GM18868 (cell line): ENCODE results near the gene RAVER1.
"Not testable (repeated sequence)": the region's sequence is repeated elsewhere in the genome, so short reads cannot be mapped to it uniquely, and the experiment has no call there.

Experiments used
- ATAC-seq: cut with Tn5 transposase; IDR thresholded peaks from one replicate; pipeline ENCODE4 v1.9.1; 2021; ENCODE audit warnings: mild to moderate bottlenecking, moderate library complexity; ENCODE audit not compliant: unreplicated experiment

RAVER1 gene

DNA sequence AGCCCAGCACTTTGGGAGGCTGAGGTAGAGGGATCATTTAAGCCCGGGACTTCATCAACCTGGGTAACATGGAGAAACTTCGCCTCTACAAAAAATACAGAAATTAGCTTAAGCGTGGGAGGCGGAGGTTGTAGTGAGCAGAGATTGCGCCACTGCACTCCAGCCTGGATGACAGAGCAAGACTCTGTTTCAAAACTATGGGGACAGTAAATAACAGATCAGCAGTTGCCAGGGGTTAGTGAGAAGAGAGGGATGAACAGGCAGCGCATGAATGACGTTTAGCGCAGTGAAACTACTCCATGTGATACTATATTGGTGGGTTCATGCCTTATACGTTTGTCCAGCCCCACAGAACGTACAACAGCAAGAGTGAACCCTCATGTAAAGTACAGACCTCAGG is 13.2 kb upstream of the RAVER1 start:
- ATAC-seq, result no peak

DNA sequence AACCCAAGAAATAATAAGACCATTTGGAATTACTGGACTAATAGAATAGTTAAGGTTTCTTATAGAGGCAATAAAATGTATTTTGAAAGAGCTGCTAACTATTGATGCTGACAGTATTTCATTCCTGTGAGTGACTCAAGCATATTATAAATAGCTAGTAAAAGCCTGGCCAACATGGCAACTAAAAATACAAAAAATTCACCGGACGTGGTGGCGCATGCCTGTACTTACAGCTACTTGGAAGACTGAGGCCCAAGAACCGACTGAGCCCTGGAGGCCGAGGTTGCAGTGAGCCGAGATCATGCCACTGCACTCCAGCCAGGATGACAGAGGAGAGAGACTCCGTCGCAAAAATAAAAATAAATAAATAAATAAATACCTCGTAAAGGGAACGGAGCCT is 11.5 kb upstream of the RAVER1 start:
- ATAC-seq, result no peak

DNA sequence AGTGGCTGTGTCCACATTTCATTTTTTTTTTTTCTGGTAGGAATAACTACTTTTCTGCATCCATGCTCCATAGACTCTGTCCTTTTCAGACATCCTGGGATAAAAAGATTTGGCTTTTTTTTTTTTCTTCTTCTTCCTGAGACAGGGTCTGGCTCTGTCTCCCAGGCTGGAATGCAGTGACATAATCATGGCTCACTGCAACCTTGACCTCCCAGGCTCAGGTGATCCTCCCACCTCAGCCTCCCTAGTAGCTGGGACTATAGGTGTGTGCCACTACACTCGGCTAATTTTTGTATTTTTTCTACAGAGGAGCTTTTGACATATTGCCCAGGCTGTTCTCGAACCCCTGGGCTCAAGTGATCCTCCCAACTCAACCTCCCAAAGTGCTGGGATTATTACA is 10.2 kb upstream of the RAVER1 start:
- no peak for ATAC-seq

GRCh38 chr19:10339977-10340376 is 6.6 kb upstream of the RAVER1 start:
- no peak for ATAC-seq

DNA sequence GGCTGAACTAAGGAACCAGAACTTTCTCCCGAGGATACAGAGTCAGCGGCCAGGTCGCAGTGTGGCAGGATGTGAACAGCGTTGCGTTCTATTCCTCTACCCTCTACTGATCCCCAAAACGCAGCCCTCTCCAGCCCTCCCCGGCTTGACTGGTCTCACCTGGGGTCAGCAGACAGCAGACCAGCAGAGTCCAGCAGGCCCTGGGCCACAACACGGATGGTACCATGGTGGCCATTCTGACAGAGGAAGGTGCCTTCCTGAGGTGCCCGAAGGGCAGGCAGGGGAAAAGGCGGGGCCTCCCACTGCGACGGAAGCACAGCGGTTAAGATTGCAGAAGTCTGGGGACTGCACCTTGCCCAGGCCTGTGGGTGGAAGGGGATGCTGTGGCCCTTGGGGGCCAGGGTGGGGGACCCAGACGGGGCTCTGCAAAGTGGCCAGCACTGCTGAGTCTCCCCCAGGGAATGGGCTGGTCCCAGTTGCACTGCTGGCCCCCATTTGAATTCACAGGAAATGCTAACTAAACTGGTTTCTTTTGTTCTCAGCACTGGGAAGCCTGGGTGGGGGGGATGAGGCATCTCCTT is 6.1 kb upstream of the RAVER1 start, which contains the start of gene ICAM3:
ICAM3 (minus strand) TSS at position 245 of the 581 bp plus-strand sequence; CDS start at position 235, 10 bp downstream.
- no peak for ATAC-seq

- no peak for ATAC-seq
Observed at GRCh38 chr19:10338940-10339339, 5.6 kb upstream of the RAVER1 start.

GRCh38 chr19:10336725-10337124 is 3.4 kb upstream of the RAVER1 start:
- not testable (repeated sequence) for ATAC-seq

DNA sequence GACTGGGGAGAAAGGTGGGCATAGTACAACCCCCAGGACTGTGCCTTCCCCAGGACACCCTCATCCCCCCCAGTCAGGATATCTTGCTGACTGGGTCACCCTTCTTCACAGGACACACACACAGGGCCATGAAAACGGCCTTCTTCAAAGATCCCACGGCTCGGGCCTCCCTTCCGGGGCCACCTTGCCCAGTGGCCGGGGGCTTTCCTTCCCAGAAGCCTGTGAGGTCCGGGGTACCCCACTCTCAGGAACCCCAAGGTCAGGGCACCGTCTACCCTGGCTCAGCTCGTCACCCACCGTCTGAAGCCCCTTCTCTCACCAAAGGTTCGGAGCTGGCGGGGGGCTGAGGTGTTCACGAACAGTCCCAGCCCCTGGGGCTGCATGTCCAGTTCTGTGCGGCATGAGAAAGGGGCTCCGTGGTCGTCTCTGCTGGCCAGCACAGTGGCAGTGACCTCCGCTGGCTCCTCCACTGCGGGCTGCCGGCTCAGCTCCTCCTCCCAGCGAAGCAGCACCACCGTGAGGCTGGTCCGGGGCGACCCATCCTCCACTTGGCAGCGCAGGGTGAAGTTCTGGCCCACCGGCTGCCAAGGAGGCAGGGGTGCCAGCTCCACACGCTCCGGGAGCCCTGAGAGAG is 2.1 kb upstream of the RAVER1 start:
- no peak for ATAC-seq

GRCh38 chr19:10334588-10335351 is 1.4 kb upstream of the RAVER1 start:
- no peak for ATAC-seq

DNA sequence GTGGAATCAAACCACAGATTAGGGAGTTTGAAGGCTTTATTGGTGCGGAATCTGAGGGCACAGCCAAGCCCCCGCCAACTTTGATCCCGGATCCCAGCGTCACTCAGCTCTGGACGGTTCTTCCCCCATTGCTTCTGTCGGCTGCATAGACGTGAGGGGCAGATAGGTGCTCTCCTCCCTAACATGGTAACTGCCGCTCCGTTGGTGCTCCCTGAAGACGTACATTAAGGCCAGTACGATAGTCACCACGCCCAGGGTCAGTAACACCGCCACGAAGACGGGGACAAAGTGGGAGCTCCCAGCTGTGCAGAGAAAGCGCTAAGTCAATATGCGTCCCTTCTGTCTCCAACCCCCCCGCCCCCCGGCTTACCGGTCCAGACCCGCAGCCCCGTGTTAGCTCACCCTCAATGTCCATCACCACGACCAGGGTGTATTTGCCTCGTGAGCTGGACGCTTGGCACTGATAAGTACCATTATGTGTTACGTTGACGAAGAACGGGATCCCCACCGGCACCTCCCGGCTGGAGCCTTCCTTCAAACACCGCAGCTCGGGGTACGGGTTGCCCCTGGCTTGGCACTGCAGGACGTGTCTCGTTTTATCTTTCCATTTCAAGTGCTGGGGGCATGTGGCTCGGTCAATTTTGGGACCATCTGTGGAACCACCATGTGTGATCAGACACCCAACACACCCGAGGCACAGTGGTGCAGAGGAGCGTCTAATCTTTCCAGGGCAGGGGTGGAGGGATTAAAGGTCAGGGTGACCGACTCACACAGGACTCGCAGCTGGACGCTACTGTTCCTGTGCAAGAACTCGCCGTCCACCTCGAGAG is 644 bp upstream of the RAVER1 start:
- ATAC-seq, result no peak

GRCh38 chr19:10332158-10332964 is 968 bp downstream of the RAVER1 start:
- ATAC-seq, result no peak

- no peak for ATAC-seq
Observed at GRCh38 chr19:10329555-10329954, 3.8 kb downstream of the RAVER1 start.

- no peak for ATAC-seq
Observed at GRCh38 chr19:10328558-10329429, 4.5 kb downstream of the RAVER1 start.

- no peak for ATAC-seq
Observed at GRCh38 chr19:10327793-10328192, 5.5 kb downstream of the RAVER1 start.

- ATAC-seq, result no peak
Observed at GRCh38 chr19:10325732-10326131, 7.6 kb downstream of the RAVER1 start.

GRCh38 chr19:10321874-10322835 is 11.2 kb downstream of the RAVER1 start:
- no peak for ATAC-seq

- ATAC-seq, result no peak
Observed at GRCh38 chr19:10321417-10321797, 11.9 kb downstream of the RAVER1 start.
